Activated CD4-positive, alpha-beta T cell treated with anti-CD3 and anti-CD28 coated beads, Interleukin-2, Interleukin-4, amounts not matched to agents 100 ng/mL and 50 ng/mL, durations not matched to agents 16 hours and 8 hours (primary cell): ENCODE results near the gene IFNLR1.

Source experiments
- DNase-seq: peaks from one replicate; pipeline ENCODE4 v3.0.0-alpha.2; 2020; ENCODE audit warnings: low spot score

IFNLR1 gene

GRCh38 chr1:24205345-24206082 is 18.4 kb upstream of the IFNLR1 start:
- DNase-seq = no peak

- DNase-seq = no peak
These were observed 17.0 kb upstream of the IFNLR1 start for GRCh38 chr1:24204116-24204515.

GRCh38 chr1:24203404-24203803 is 16.3 kb upstream of the IFNLR1 start:
- no peak for DNase-seq

- no peak for DNase-seq
These were observed 15.9 kb upstream of the IFNLR1 start for GRCh38 chr1:24202987-24203386.

GRCh38 chr1:24202556-24202955 is 15.5 kb upstream of the IFNLR1 start:
- DNase-seq = no peak

- DNase-seq = peak; percentile 57
These were observed 14.9 kb upstream of the IFNLR1 start for GRCh38 chr1:24201941-24202440.

GRCh38 chr1:24199291-24199900 is 12.3 kb upstream of the IFNLR1 start:
- peak; percentile 72 for DNase-seq

GRCh38 chr1:24198766-24199165 is 11.7 kb upstream of the IFNLR1 start:
- no peak for DNase-seq

GRCh38 chr1:24195874-24196273 is 8.8 kb upstream of the IFNLR1 start:
- no peak for DNase-seq

- peak; percentile 24 for DNase-seq
These were observed 8.0 kb upstream of the IFNLR1 start for GRCh38 chr1:24195136-24195535.

- DNase-seq = no peak
These were observed 6.0 kb upstream of the IFNLR1 start for GRCh38 chr1:24193046-24193445.

- DNase-seq = peak; percentile 84
These were observed 4.8 kb upstream of the IFNLR1 start for GRCh38 chr1:24191860-24192259.

- DNase-seq = no peak
These were observed 3.9 kb upstream of the IFNLR1 start for GRCh38 chr1:24190983-24191461.

GRCh38 chr1:24189528-24189927 is 2.4 kb upstream of the IFNLR1 start:
- peak; percentile 23 for DNase-seq

GRCh38 chr1:24186711-24186992 is 437 bp downstream of the IFNLR1 start:
- DNase-seq = no peak

GRCh38 chr1:24186031-24186710 is 918 bp downstream of the IFNLR1 start:
- DNase-seq = no peak

- DNase-seq = no peak
These were observed 2.0 kb downstream of the IFNLR1 start for GRCh38 chr1:24185076-24185475.

GRCh38 chr1:24182061-24182460 is 5.0 kb downstream of the IFNLR1 start:
- no peak for DNase-seq

GRCh38 chr1:24181619-24182018 is 5.5 kb downstream of the IFNLR1 start:
- DNase-seq = no peak

GRCh38 chr1:24180676-24181075 is 6.4 kb downstream of the IFNLR1 start:
- DNase-seq = no peak

- DNase-seq = no peak
These were observed 7.7 kb downstream of the IFNLR1 start for GRCh38 chr1:24179251-24179840.

- no peak for DNase-seq
These were observed 8.7 kb downstream of the IFNLR1 start for GRCh38 chr1:24178407-24178806.

GRCh38 chr1:24177161-24177560 is 9.9 kb downstream of the IFNLR1 start:
- DNase-seq = no peak
